PC-9 (cell line): ENCODE data around the gene ZMAT5. TPM values are rescaled to one million over a fixed set of nuclear protein-coding genes. Genes with fewer than 3 reads are reported as not detected.
A peak's percentile ranks its signal among the peaks of the same experiment; 100 is the strongest.

Source experiments
- BruUV-seq: library from RNA; stranded (reverse); fragments of 400-500 nt; replicated peaks from 2 replicates; lab custom pipeline; 2021; lab: Mats Ljungman, UMichigan
- CTCF ChIA-PET: fragments of 300-600 bp; sonication (Branson Sonifier 250); formaldehyde crosslinking; loops from one replicate; lab custom pipeline; 2022; ENCODE audit warnings: antibody characterized with exemption; lab: Charles Lee
- POLR2A ChIA-PET: fragments of 300-600 bp; sonication (Branson Sonifier 250); formaldehyde crosslinking; loops from one replicate; lab custom pipeline; 2022; ENCODE audit warnings: antibody characterized with exemption; ENCODE audit not compliant: unreplicated experiment; lab: Charles Lee
- DNase-seq, 2 experiments: peaks; one replicate each; pipeline versions ENCODE4 v3.0.0 to v3.0.0-alpha.2; 2015 to 2022; ENCODE audit warnings: mixed read lengths in 1 of 2
- H2AFZ ChIP-seq: fragments of 200-600 bp; sonication (generic); 2 replicates; pipeline ENCODE4 v1.8.1; 2017; ENCODE audit warnings: antibody characterized with exemption
- H3F3A ChIP-seq: fragments of 200-600 bp; sonication (generic); 2 replicates; pipeline ENCODE4 v1.8.1; 2017; ENCODE audit warnings: antibody characterized with exemption, mild to moderate bottlenecking, low read depth; ENCODE audit not compliant: insufficient read depth
- H3K27ac ChIP-seq: fragments of 200-600 bp; sonication (generic); 2 replicates; pipeline ENCODE4 v1.6.1; 2016; ENCODE audit warnings: mixed run types
- H3K27me3 ChIP-seq: fragments of 200-600 bp; sonication (generic); 2 replicates; pipeline ENCODE4 v1.6.1; 2016; ENCODE audit warnings: low read depth, mixed run types; ENCODE audit not compliant: insufficient read depth
- H3K36me3 ChIP-seq: fragments of 200-600 bp; sonication (generic); 2 replicates; pipeline ENCODE4 v1.6.1; 2016; ENCODE audit warnings: low read depth, mixed run types
- H3K4me1 ChIP-seq: fragments of 200-600 bp; sonication (generic); replicated peaks from 2 replicates; pipeline ENCODE4 v1.6.1; 2016; ENCODE audit warnings: mixed run types; ENCODE audit not compliant: insufficient read depth
- H3K4me2 ChIP-seq: fragments of 200-600 bp; sonication (generic); 2 replicates; pipeline ENCODE4 v1.6.1; 2017; ENCODE audit warnings: mixed run types
- H3K4me3 ChIP-seq: fragments of 200-600 bp; sonication (generic); 2 replicates; pipeline ENCODE4 v1.6.1; 2016; ENCODE audit warnings: mixed run types
- H3K79me2 ChIP-seq: fragments of 200-600 bp; sonication (generic); 2 replicates; pipeline ENCODE4 v1.6.1; 2017; ENCODE audit warnings: low read depth, mixed run types
- H3K9me2 ChIP-seq: fragments of 200-600 bp; sonication (generic); 2 replicates; pipeline ENCODE4 v1.8.1; 2017; ENCODE audit warnings: mild to moderate bottlenecking; ENCODE audit not compliant: insufficient read depth
- H3K9me3 ChIP-seq: fragments of 200-600 bp; sonication (generic); 2 replicates; pipeline ENCODE4 v1.8.1; 2016; ENCODE audit warnings: low read depth; ENCODE audit not compliant: insufficient read depth
- H4K20me1 ChIP-seq: fragments of 200-600 bp; sonication (generic); 2 replicates; pipeline ENCODE4 v1.8.1; 2017; ENCODE audit not compliant: insufficient read depth
- EZH2 ChIP-seq: fragments of 200-600 bp; sonication (generic); IDR thresholded peaks from 2 replicates; pipeline ENCODE4 v1.8.0; 2017; ENCODE audit warnings: antibody characterized with exemption, low read depth
- intact Hi-C: fragments of 100-400 bp; cut with micrococcal nuclease; formaldehyde crosslinking; loops from one replicate; pipeline ENCODE4 v1.10.0; 2022; ENCODE audit not compliant: unreplicated experiment
- total RNA-seq: library from RNA; stranded (reverse); gene quantifications from 2 replicates; pipeline ENCODE4 v1.2.3, GENCODE V29; 2021
- TF ChIP-seq, protein P1 (sequence below): fragments of 200-600 bp; sonication (generic); conservative IDR thresholded peaks from 2 replicates; pipeline ENCODE4 v1.6.1; 2017; ENCODE audit warnings: mixed run types, antibody characterized with exemption, mild to moderate bottlenecking, moderate library complexity

ZMAT5 gene
- total RNA-seq, 1 experiment from 2014 or later: 14.2 TPM

DNA sequence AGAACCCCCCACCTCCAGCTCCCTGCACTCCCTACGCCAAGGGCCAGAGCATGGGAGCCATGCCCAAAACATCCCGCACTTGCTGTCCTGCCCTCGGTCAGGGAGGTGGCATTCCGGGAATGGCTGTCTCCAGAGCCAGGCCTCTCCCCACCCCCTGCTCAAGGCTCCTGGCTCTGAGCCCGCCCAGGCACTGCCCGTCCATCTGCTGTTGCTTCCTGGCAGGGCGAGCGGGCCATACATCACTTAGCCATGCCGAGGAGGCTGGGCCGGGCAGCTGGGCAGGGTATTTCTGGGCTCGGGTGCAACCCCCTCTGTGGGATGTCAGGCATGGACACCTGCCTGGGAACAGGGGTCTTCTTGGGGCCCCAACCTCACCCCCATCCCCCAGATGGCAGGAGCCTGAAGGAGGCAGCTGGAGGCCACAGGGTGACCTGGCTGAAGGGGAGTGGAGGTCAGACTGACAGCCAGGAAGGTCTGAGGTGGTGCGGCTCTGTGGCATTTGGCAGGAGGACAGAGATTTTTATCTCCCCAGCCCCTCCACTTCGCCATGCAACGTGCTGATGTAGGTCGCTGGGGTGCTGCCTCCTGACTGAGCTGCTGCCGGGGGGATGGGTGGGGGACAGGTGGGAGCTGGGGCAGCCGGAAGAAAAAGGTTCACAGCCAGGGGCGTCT lies 55.7 kb downstream of the ZMAT5 start:
- H3K9me2 ChIP-seq: no peaks in the 10 kb centered on the region
- no peak overlapping the region for H3K27ac ChIP-seq
- DNase-seq: peak in 1 of 2 experiments; percentile 80
- 0 out of 2 replicates have a peak, but pooled peaks cover 11% of the 10 kb centered on the region for H3K4me1 ChIP-seq
- H2AFZ ChIP-seq: no peak overlapping the region
- no peaks in the 10 kb centered on the region for H3F3A ChIP-seq
- no peaks in the 10 kb centered on the region for H3K79me2 ChIP-seq
- no TSS peak for BruUV-seq
- no peaks in the 10 kb centered on the region for H3K27me3 ChIP-seq
- H4K20me1 ChIP-seq: no peaks in the 10 kb centered on the region
- no peaks in the 10 kb centered on the region for H3K36me3 ChIP-seq
- H3K4me3 ChIP-seq: no peak overlapping the region
- peak overlapping the region; percentile 24; the same call in 1 of the 2 replicates for H3K4me2 ChIP-seq
- no peak for TF ChIP-seq EZH2
- TF ChIP-seq, protein P1, sequence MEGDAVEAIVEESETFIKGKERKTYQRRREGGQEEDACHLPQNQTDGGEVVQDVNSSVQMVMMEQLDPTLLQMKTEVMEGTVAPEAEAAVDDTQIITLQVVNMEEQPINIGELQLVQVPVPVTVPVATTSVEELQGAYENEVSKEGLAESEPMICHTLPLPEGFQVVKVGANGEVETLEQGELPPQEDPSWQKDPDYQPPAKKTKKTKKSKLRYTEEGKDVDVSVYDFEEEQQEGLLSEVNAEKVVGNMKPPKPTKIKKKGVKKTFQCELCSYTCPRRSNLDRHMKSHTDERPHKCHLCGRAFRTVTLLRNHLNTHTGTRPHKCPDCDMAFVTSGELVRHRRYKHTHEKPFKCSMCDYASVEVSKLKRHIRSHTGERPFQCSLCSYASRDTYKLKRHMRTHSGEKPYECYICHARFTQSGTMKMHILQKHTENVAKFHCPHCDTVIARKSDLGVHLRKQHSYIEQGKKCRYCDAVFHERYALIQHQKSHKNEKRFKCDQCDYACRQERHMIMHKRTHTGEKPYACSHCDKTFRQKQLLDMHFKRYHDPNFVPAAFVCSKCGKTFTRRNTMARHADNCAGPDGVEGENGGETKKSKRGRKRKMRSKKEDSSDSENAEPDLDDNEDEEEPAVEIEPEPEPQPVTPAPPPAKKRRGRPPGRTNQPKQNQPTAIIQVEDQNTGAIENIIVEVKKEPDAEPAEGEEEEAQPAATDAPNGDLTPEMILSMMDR: no peak
- POLR2A ChIA-PET: interaction anchor here (0.6 kb wide), 3 partner anchors 60 to 364 kb away, joined by 7 to 23 read pairs (median 8); no protein-coding TSS in a partner anchor
- H3K9me3 ChIP-seq: no peaks in the 10 kb centered on the region
- CTCF ChIA-PET: interaction anchor here (0.7 kb wide), 1 partner anchor 103 kb away, joined by 7 read pairs; no protein-coding TSS in a partner anchor
- intact Hi-C loops: no loop called here

GRCh38 chr22:29710193-29710592 lies 56.6 kb downstream of the ZMAT5 start:
- Histone ChIP-seq H3K4me1 (0 out of 2 replicates have a peak, but pooled peaks cover 11% of the 10 kb centered on the region), H3K27ac (no peak overlapping the region), H3K36me3 (no peaks in the 10 kb centered on the region), H3K9me3 (no peaks in the 10 kb centered on the region), H3K9me2 (no peaks in the 10 kb centered on the region), H4K20me1 (no peaks in the 10 kb centered on the region), H3K4me2 (no peak overlapping the region), H3F3A (no peaks in the 10 kb centered on the region), H2AFZ (no peak overlapping the region), H3K4me3 (no peak overlapping the region), H3K79me2 (no peaks in the 10 kb centered on the region), H3K27me3 (no peaks in the 10 kb centered on the region)
- intact Hi-C loops: no loop called here
- TF ChIP-seq EZH2: no peak
- TF ChIP-seq, protein P1: no peak
- CTCF ChIA-PET: no interaction called here
- DNase-seq: no peak
- no TSS peak for BruUV-seq
- POLR2A ChIA-PET: no interaction called here

DNA sequence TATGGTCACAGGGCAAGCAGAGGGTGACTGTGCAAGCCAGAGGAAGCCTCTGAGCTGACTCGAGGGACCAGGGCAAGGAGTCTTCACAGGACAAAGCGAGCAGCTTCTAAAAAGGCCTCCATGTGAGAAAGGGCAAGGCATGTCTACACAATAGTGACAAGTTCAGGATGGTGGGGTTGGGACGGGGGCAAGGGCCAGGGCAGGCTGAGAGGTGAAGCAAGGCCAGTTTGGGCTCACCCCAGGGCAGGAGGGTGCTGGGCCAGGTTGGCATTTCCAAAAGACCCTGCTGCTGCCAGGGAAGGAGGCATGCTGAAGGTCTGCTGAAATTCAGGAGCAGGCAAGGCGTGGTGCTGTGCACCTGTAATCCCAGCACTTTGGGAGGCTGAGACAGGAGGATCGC lies 59.3 kb downstream of the ZMAT5 start:
- Histone ChIP-seq H4K20me1 (no peaks in the 10 kb centered on the region), H3K9me2 (no peaks in the 10 kb centered on the region), H2AFZ (no peak overlapping the region), H3K36me3 (no peaks in the 10 kb centered on the region), H3K4me3 (no peak overlapping the region), H3K4me2 (no peak overlapping the region), H3K27ac (no peak overlapping the region), H3K9me3 (no peaks in the 10 kb centered on the region), H3K79me2 (no peaks in the 10 kb centered on the region), H3F3A (peaks cover 12% of the 10 kb centered on the region), H3K4me1 (peaks cover 25% of the 10 kb centered on the region), H3K27me3 (no peaks in the 10 kb centered on the region)
- no peak for DNase-seq
- intact Hi-C loops: no loop called here
- BruUV-seq: no TSS peak
- ChIA-PET POLR2A (interaction anchor here (0.5 kb wide), 1 partner anchor 216 kb away, joined by 4 read pairs; no protein-coding TSS in a partner anchor), CTCF (no interaction called here)
- no peak for TF ChIP-seq EZH2
